K562 (cell line): Measurements from ENCODE around the gene ZMIZ1. TPM values are rescaled to one million over a fixed set of nuclear protein-coding genes. Genes with fewer than 3 reads are reported as not detected.

Source experiments
- ATAC-seq: fragments of 200-7000 bp; cut with Tn5 transposase; 3 replicates; pipeline ENCODE4 v1.9.1; 2020; ENCODE audit warnings: moderate library complexity
- BruUV-seq: library from RNA; stranded (reverse); fragments of 400-500 nt; replicated peaks from 2 replicates; lab custom pipeline; 2021; lab: Mats Ljungman, UMichigan
- CTCF ChIA-PET: fragments of 300-600 bp; formaldehyde crosslinking; extraction: SDS; loops from one replicate; lab custom pipeline; 2021; ENCODE audit warnings: low intra/inter-chr PET ratio; lab: Yijun Ruan, JAX
- POLR2A ChIA-PET: fragments of 300-600, 350-650 bp; sonication (Branson Sonifier 250); formaldehyde crosslinking; extraction: SDS; loops from one replicate; lab custom pipeline; 2021; ENCODE audit warnings: antibody characterized with exemption, inconsistent platforms; lab: Yijun Ruan, JAX
- DNase-seq, 4 experiments: peaks; one replicate each; pipeline versions ENCODE4 v3.0.0 to v3.0.0-alpha.2; 2011 to 2018; ENCODE audit warnings: low spot score in 3 of 4, mixed read lengths in 3 of 4; ENCODE audit errors: extremely low read depth in 1 of 4
- FAIRE-seq: peaks from 2 replicates; lab custom pipeline; 2011; peaks lifted over from hg19 to GRCh38; lab: Jason Lieb, UNC
- H2AFZ ChIP-seq: 2 replicates; pipeline ENCODE4 v1.6.0; 2011; ENCODE audit warnings: low read depth, low read length, control low read depth, inconsistent platforms
- H3K27ac ChIP-seq: fragments of 200-600 bp; 3 replicates; pipeline ENCODE4 v1.8.0; 2011; ENCODE audit warnings: low read depth, mild to moderate bottlenecking, control low read depth, inconsistent platforms, low read length, moderate library complexity, mixed read lengths; ENCODE audit errors: extremely low read depth
- H3K27me3 ChIP-seq, 2 experiments: fragments of 300-600 bp in 1 of 2; 2 replicates in 1 of 2; 3 replicates in 1 of 2; pipeline versions ENCODE4 v1.6.0 to v1.8.0; 2011; ENCODE audit warnings: inconsistent platforms in 2 of 2, low read length in 2 of 2, mild to moderate bottlenecking in 1 of 2, mixed read lengths in 1 of 2, moderate library complexity in 1 of 2; ENCODE audit not compliant: control insufficient read depth in 2 of 2, insufficient read depth in 2 of 2
- H3K36me3 ChIP-seq: fragments of 300-600 bp; 3 replicates; pipeline ENCODE4 v1.8.0; 2011; ENCODE audit warnings: mild to moderate bottlenecking, low read length, inconsistent platforms; ENCODE audit not compliant: control insufficient read depth, insufficient read depth
- H3K4me1 ChIP-seq, 2 experiments: fragments of 200-600 bp in 1 of 2; replicated peaks in 1 of 2; 2 replicates in 1 of 2; 3 replicates in 1 of 2; pipeline versions ENCODE4 v1.5.1 to v1.8.0; 2011; ENCODE audit warnings: inconsistent platforms in 2 of 2, low read length in 2 of 2, mild to moderate bottlenecking in 1 of 2, mixed read lengths in 1 of 2, moderate library complexity in 1 of 2; ENCODE audit not compliant: control insufficient read depth in 2 of 2, insufficient read depth in 2 of 2
- H3K4me2 ChIP-seq: 2 replicates; pipeline ENCODE4 v1.6.1; 2011; ENCODE audit warnings: low read length, control low read depth, inconsistent platforms, mixed read lengths; ENCODE audit not compliant: insufficient read depth
- H3K4me3 ChIP-seq: fragments of 200-600 bp; sonication (generic), shearing (Covaris generic); 2 replicates; pipeline ENCODE4 v1.5.1; 2016; ENCODE audit warnings: control low read depth, inconsistent platforms
- H3K79me2 ChIP-seq: fragments of 200-600 bp; 3 replicates; pipeline ENCODE4 v1.8.0; 2011; ENCODE audit warnings: low read length, inconsistent platforms; ENCODE audit not compliant: control insufficient read depth, insufficient read depth
- H3K9ac ChIP-seq, 2 experiments: 2 replicates each; pipeline versions ENCODE4 v1.6.0 to v1.6.1; 2011; ENCODE audit warnings: low read depth in 2 of 2, low read length in 2 of 2, control low read depth in 1 of 2, inconsistent platforms in 1 of 2, mild to moderate bottlenecking in 1 of 2, mixed read lengths in 1 of 2; ENCODE audit not compliant: insufficient read depth in 1 of 2
- H3K9me1 ChIP-seq: one replicate; pipeline ENCODE4 v1.6.0; 2011; ENCODE audit warnings: inconsistent platforms, mild to moderate bottlenecking, low read length, moderate library complexity; ENCODE audit not compliant: control insufficient read depth, insufficient read depth
- H3K9me3 ChIP-seq: replicated peaks from 2 replicates; pipeline ENCODE4 v1.5.1; 2011; ENCODE audit warnings: low read depth, low read length, inconsistent platforms; ENCODE audit not compliant: control insufficient read depth, insufficient read depth
- H4K20me1 ChIP-seq: replicated peaks from 2 replicates; pipeline ENCODE4 v1.6.1; 2011; ENCODE audit warnings: low read length, inconsistent platforms, mixed read lengths; ENCODE audit not compliant: control insufficient read depth, insufficient read depth
- CBX8 ChIP-seq: fragments of 200-600 bp; sonication (generic); IDR thresholded peaks from 2 replicates; pipeline ENCODE4 v1.6.1; 2012; ENCODE audit warnings: borderline replicate concordance, mixed run types, low read depth, mild to moderate bottlenecking, moderate library complexity, mixed read lengths, low read length, control low read depth, inconsistent platforms; ENCODE audit not compliant: poor library complexity, severe bottlenecking; ENCODE audit errors: extremely low read depth
- EP300 ChIP-seq: IDR thresholded peaks from 2 replicates; pipeline ENCODE4 v1.6.1; 2012; ENCODE audit warnings: low read length, improper control_type of control experiment
- ETV6 ChIP-seq, 3 experiments: fragments of 150-350 bp in 1 of 3; sonication (generic) in 1 of 3; formaldehyde crosslinking in 1 of 3; IDR thresholded peaks; 2 replicates each; pipeline versions ENCODE4 v1.6.1 to v1.8.0; 2014 to 2022; ENCODE audit warnings: borderline replicate concordance in 2 of 3, low read depth in 2 of 3, antibody characterized with exemption in 1 of 3, low read length in 1 of 3, mild to moderate bottlenecking in 1 of 3, missing genetic modification reagents in 1 of 3
- MCM5 ChIP-seq: fragments of 450-650 bp; IDR thresholded peaks from 2 replicates; pipeline ENCODE4 v1.6.1; 2016; ENCODE audit warnings: low read depth
- PRMT5 ChIP-seq: sonication (generic); formaldehyde crosslinking; IDR thresholded peaks from 2 replicates; pipeline ENCODE4 v1.5.0; 2020; ENCODE audit warnings: missing genetic modification reagents
- RBM22 ChIP-seq: fragments of 200-400 bp; formaldehyde crosslinking; IDR thresholded peaks from 2 replicates; pipeline ENCODE4 v1.6.1; 2018; ENCODE audit warnings: low read length, low read depth; ENCODE audit not compliant: poor library complexity, severe bottlenecking
- SMC3 ChIP-seq: conservative IDR thresholded peaks from 2 replicates; pipeline ENCODE4 v1.6.1; 2011; ENCODE audit warnings: low read depth, low read length, improper control_type of control experiment; ENCODE audit not compliant: insufficient read depth
- SP1 ChIP-seq: sonication (generic); formaldehyde crosslinking; IDR thresholded peaks from 2 replicates; pipeline ENCODE4 v1.8.1; 2022; ENCODE audit warnings: mild to moderate bottlenecking, missing genetic modification reagents
- SP2 ChIP-seq: IDR thresholded peaks from 2 replicates; pipeline ENCODE4 v1.6.1; 2011; ENCODE audit warnings: mild to moderate bottlenecking, low read depth, low read length, moderate library complexity; ENCODE audit not compliant: poor library complexity, severe bottlenecking; ENCODE audit errors: extremely low read depth
- SPI1 ChIP-seq: IDR thresholded peaks from 2 replicates; pipeline ENCODE4 v1.6.1; 2011; ENCODE audit warnings: low read depth, low read length, control low read depth, borderline replicate concordance
- ZFP36 ChIP-seq: fragments of 150-350 bp; IDR thresholded peaks from 2 replicates; pipeline ENCODE4 v1.6.1; 2018; ENCODE audit warnings: low read length, low read depth; ENCODE audit not compliant: partially characterized antibody
- WGBS: fragments of 100-300 bp; shearing (Covaris generic); methylation state at CpG from one replicate; pipeline ENCODE4 v1.1.6; 2016; ENCODE audit warnings: low coverage, mixed read lengths; ENCODE audit not compliant: insufficient coverage; ENCODE audit errors: missing lambda C conversion rate; 5-methylcytosine and 5-hydroxymethylcytosine counted together
- in situ Hi-C: fragments of 300-500 bp; cut with MboI; formaldehyde crosslinking; loops from 4 replicates; pipeline ENCODE4 v1.15.0; 2018; ENCODE audit warnings: inconsistent platforms, mixed read lengths
- intact Hi-C: fragments of 100-400 bp; cut with micrococcal nuclease; formaldehyde crosslinking; loops from 2 replicates; pipeline ENCODE4 v1.14.2; 2022
- polyA plus RNA-seq, 8 experiments: library from polyadenylated mRNA; depleted of rRNA in 4 of 8; stranded (reverse) in 5 of 8; unstranded in 3 of 8; fragments of >200 nt; fragmentation: Nextera tagmentation in 2 of 8; fragmentation: Illumina TruSeq in 1 of 8; extraction: Ambion mirVana in 2 of 8; extraction: Trizol in 1 of 8; gene quantifications; 2 replicates each; pipeline versions ENCODE4 v1.2.1 to v1.2.3, GENCODE V29; 2011 to 2014; ENCODE audit warnings: inconsistent platforms in 1 of 8, missing spikeins in 1 of 8
- total RNA-seq, 7 experiments: library from RNA; depleted of rRNA in 6 of 7; stranded (reverse); fragments of >200 nt in 6 of 7; fragmentation: Illumina TruSeq in 2 of 7; extraction: Trizol in 2 of 7; gene quantifications; 2 replicates each; pipeline versions ENCODE4 v1.2.1 to v1.2.3, GENCODE V29; 2011 to 2021; ENCODE audit warnings: low replicate concordance in 1 of 7

Gene ZMIZ1
- total and polyA plus RNA-seq, 9 of the 15 experiments (the other 6 are each of a cell fraction or from before 2014, with no cell fraction given) = 1.0 to 37.3 (median 4.3) TPM

DNA sequence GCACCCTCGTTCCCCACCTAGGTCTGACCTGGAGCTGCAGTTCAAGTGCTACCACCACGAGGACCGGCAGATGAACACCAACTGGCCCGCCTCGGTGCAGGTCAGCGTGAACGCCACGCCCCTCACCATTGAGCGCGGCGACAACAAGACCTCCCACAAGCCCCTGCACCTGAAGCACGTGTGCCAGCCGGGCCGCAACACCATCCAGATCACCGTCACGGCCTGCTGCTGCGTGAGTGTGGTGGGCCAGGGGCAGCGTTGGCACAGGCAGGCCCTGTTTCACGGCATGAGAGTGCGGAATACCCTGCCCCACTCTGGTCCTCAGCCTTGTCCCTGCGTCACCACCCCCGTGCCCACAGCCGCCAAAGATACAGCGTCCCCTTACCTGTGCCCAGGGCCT lies 231.9 kb downstream of the ZMIZ1 start:
- H4K20me1 ChIP-seq = 0 out of 2 replicates have a peak, but pooled peaks cover 4% of the 10 kb centered on the region
- no peaks in the 10 kb centered on the region for H3K79me2 ChIP-seq
- no peak overlapping the region for H3K9ac ChIP-seq
- H2AFZ ChIP-seq = no peak overlapping the region
- no peaks in the 10 kb centered on the region for H3K27me3 ChIP-seq
- FAIRE-seq (no peak), DNase-seq (no peak), ATAC-seq (no peak)
- peaks cover 0 to 26% of the 10 kb centered on the region in 2 experiments; a peak in 1 of 5 replicates for H3K4me1 ChIP-seq
- BruUV-seq = no TSS peak
- ChIA-PET CTCF (no interaction called here), POLR2A (interaction anchor here (0.6 to 1.2 kb wide), 4 partner anchors 8 to 95 kb away, joined by 3 to 4 read pairs (median 3); no protein-coding TSS in a partner anchor)
- no peak overlapping the region for H3K27ac ChIP-seq
- no peak overlapping the region for H3K4me3 ChIP-seq
- WGBS = 93% methylated on average over 21 of the region's 24 CpGs
- no peaks in the 10 kb centered on the region for H3K9me3 ChIP-seq
- no peak for TF ChIP-seq SMC3
- no peak for TF ChIP-seq SP1 (CRISPR knock-in tag)
- TF ChIP-seq RBM22 = peak; percentile 80
- H3K9me1 ChIP-seq = no peaks in the 10 kb centered on the region
- H3K36me3 ChIP-seq = peaks cover 90% of the 10 kb centered on the region; the same call in 2 of the 3 replicates
- intact Hi-C loops (no loop called here), in situ Hi-C loops (no loop called here)
- H3K4me2 ChIP-seq = no peak overlapping the region

DNA sequence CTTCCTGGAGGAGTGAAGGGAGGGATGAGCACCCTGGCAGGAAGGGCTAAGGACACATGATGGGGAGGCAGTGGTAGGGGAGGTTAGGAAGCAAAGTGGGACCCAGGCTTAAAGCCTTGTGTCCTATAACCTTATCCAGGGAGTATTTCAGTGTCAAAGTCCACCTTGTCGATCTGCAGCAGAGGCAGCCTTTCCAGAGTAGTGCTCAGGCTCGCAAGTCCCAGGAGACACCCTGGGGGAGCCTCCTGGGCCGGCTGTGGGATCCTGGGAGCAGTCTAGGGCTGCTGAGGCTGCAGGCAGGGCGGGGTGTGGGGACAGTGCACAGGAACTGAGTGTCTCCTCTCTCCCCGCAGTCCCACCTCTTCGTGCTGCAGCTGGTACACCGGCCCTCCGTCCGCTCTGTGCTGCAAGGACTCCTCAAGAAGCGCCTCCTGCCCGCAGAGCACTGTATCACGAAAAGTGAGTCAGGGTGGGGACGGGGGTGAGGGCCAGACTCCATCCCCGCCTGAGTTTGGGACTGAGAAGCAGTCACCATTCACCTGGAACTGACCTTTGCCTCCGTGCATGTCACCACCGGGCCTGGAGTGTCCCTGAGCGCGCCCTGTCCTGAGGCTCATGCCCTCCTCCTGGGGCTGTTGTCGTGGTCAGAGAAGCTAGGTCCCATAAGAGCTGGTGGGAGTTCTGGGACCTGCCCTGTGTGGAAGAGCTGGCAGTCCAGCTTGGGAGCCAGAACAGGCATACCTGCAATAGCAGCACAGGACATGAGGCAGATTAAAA lies 233.2 kb downstream of the ZMIZ1 start:
- H3K4me2 ChIP-seq = no peak overlapping the region
- intact Hi-C loops = no loop called here
- TF ChIP-seq ZFP36 (peak; percentile 76), EP300 (no peak), ETV6 (IDR thresholded peaks at IDR 0.05; ENCODE audit: borderline replicate concordance in 1 of 2, low read depth in 2 of 2, low read length in 1 of 2) (no peak), ETV6 (CRISPR knock-in tag; IDR thresholded peaks at IDR 0.05; ENCODE audit: borderline replicate concordance) (no peak), PRMT5 (0 out of 2 replicates have a peak, but pooled peaks have one; percentile 59), SPI1 (no peak), SP2 (no peak), CBX8 (no peak), MCM5 (no peak), RBM22 (peak; percentile 66)

More for the DNA sequence above, 233.2 kb downstream of the ZMIZ1 start:
- H3K27ac ChIP-seq = no peak overlapping the region
- in situ Hi-C loops = no loop called here
- H3K79me2 ChIP-seq = no peaks in the 10 kb centered on the region
- ChIA-PET CTCF (no interaction called here), POLR2A (interaction anchor here (0.9 kb wide), 1 partner anchor 22 kb away, joined by 5 read pairs; no protein-coding TSS in a partner anchor)
- no peak overlapping the region for H2AFZ ChIP-seq
- DNase-seq (no peak), FAIRE-seq (no peak), ATAC-seq (no peak)
- 76% methylated on average over 19 of the region's 19 CpGs for WGBS
- no peaks in the 10 kb centered on the region for H3K27me3 ChIP-seq
- H3K36me3 ChIP-seq = peaks cover 89% of the 10 kb centered on the region; the same call in 2 of the 3 replicates
- H3K4me1 ChIP-seq = peaks cover 0 to 26% of the 10 kb centered on the region in 2 experiments; a peak in 1 of 5 replicates
- no peak overlapping the region for H3K4me3 ChIP-seq
- no peak overlapping the region for H3K9ac ChIP-seq
- H3K9me1 ChIP-seq = no peaks in the 10 kb centered on the region
- BruUV-seq = no TSS peak
- H3K9me3 ChIP-seq = no peaks in the 10 kb centered on the region
- H4K20me1 ChIP-seq = 0 out of 2 replicates have a peak, but pooled peaks cover 4% of the 10 kb centered on the region
